ENCODE data around the gene GALNT14. TPM values are rescaled to one million over a fixed set of nuclear protein-coding genes. Genes with fewer than 3 reads are reported as not detected.

Gene GALNT14
- total and polyA plus RNA-seq, 2 of the 13 experiments (the other 11 are each of a cell fraction or from before 2014, with no cell fraction given): not detected

DNA sequence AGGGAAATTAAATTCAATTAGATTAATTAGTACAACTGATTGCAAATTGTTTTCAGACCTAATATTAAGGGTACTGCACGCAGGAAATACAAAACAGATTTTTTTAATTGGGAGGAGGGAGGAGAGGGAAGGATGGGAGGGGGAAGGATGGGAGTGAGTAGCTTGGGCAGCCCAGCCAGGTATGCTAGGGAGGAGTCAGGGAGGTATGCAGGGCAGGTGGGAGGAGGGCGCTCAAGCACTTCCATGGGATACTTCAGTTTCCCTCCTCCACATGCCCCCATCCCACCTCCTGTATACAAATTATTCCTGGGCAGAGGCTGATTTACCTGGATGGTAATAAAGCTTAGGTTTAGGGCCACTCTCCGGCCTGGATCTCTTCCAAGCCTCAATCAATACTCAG, 254.4 kb downstream of the GALNT14 start:
- in situ Hi-C loops (cut with HindIII; ENCODE audit: extremely low pct_ligation_motif_present, low pct_unique_long_range_greater_than_20kb) (no loop called here), intact Hi-C loops (cut with micrococcal nuclease; ENCODE audit: unreplicated experiment) (no loop called here)
- ChIA-PET POLR2A (no interaction called here), CTCF (ENCODE audit: low intra/inter-chr PET ratio, low total read pairs) (no interaction called here)
- WGBS (ENCODE audit: low lambda C conversion rate): 12% methylated on average over 3 of the region's 3 CpGs
- no peak overlapping the region for H3K9ac ChIP-seq (ENCODE audit: insufficient read depth, low read depth, low read length)
- no peaks in the 10 kb centered on the region for H3K36me3 ChIP-seq (replicated peaks in 1 of 2; ENCODE audit: control insufficient read depth in 1 of 2, insufficient read depth in 2 of 2, low read length in 2 of 2)
- no peaks in the 10 kb centered on the region for H3K4me1 ChIP-seq (ENCODE audit: insufficient read depth, low read length)
- no peaks in the 10 kb centered on the region; a peak in 1 of 5 replicates for H3K27me3 ChIP-seq (ENCODE audit: control insufficient read depth in 1 of 2, insufficient read depth in 2 of 2, low read length in 2 of 2)
- no peak for TF ChIP-seq ZNF30 (CRISPR knock-in tag; IDR thresholded peaks at IDR 0.05)
- TF ChIP-seq, protein P1, sequence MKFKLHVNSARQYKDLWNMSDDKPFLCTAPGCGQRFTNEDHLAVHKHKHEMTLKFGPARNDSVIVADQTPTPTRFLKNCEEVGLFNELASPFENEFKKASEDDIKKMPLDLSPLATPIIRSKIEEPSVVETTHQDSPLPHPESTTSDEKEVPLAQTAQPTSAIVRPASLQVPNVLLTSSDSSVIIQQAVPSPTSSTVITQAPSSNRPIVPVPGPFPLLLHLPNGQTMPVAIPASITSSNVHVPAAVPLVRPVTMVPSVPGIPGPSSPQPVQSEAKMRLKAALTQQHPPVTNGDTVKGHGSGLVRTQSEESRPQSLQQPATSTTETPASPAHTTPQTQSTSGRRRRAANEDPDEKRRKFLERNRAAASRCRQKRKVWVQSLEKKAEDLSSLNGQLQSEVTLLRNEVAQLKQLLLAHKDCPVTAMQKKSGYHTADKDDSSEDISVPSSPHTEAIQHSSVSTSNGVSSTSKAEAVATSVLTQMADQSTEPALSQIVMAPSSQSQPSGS (CRISPR knock-in tag; IDR thresholded peaks at IDR 0.05): no peak
- no peak for TF ChIP-seq ZNF816 (CRISPR knock-in tag; IDR thresholded peaks at IDR 0.05; ENCODE audit: borderline replicate concordance)
- TF ChIP-seq CREB1 (IDR thresholded peaks at IDR 0.05): no peak
- no peak for TF ChIP-seq CREB1 (CRISPR knock-in tag; IDR thresholded peaks at IDR 0.05)
- no peak for TF ChIP-seq NFYB (CRISPR knock-in tag; IDR thresholded peaks at IDR 0.05)
- no peak for TF ChIP-seq ZFP62 (CRISPR knock-in tag; IDR thresholded peaks at IDR 0.05)
- no peak for TF ChIP-seq ZNF326 (CRISPR knock-in tag; IDR thresholded peaks at IDR 0.05; ENCODE audit: borderline replicate concordance)
- TF ChIP-seq KMT2A (CRISPR knock-in tag; IDR thresholded peaks at IDR 0.05): no peak
- no peak for TF ChIP-seq KLF12 (CRISPR knock-in tag; IDR thresholded peaks at IDR 0.05; ENCODE audit: borderline replicate concordance)
- no peak for TF ChIP-seq BORCS8-MEF2B (CRISPR knock-in tag; IDR thresholded peaks at IDR 0.05)
- no peak for TF ChIP-seq ZNF569 (CRISPR knock-in tag; IDR thresholded peaks at IDR 0.05; ENCODE audit: borderline replicate concordance)
- TF ChIP-seq, protein P2, sequence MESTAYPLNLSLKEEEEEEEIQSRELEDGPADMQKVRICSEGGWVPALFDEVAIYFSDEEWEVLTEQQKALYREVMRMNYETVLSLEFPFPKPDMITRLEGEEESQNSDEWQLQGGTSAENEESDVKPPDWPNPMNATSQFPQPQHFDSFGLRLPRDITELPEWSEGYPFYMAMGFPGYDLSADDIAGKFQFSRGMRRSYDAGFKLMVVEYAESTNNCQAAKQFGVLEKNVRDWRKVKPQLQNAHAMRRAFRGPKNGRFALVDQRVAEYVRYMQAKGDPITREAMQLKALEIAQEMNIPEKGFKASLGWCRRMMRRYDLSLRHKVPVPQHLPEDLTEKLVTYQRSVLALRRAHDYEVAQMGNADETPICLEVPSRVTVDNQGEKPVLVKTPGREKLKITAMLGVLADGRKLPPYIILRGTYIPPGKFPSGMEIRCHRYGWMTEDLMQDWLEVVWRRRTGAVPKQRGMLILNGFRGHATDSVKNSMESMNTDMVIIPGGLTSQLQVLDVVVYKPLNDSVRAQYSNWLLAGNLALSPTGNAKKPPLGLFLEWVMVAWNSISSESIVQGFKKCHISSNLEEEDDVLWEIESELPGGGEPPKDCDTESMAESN (CRISPR knock-in tag; conservative IDR thresholded peaks at IDR 0.05): no peak
- FAIRE-seq: no peak
- H3K4me2 ChIP-seq (ENCODE audit: low read depth, low read length): no peak overlapping the region
- no peaks in the 10 kb centered on the region for H3K9me3 ChIP-seq (ENCODE audit: low read length)
- H3K27ac ChIP-seq (ENCODE audit: extremely low read length, insufficient read depth, low read length): no peak overlapping the region
- no peaks in the 10 kb centered on the region for H4K20me1 ChIP-seq (ENCODE audit: insufficient read depth, low read length)
- ATAC-seq: no peak
- no peak for DNase-seq (ENCODE audit: low spot score)
- no peak overlapping the region for H3K4me3 ChIP-seq (replicated peaks in 1 of 3; ENCODE audit: insufficient read depth in 1 of 3, low read depth in 2 of 3, low read length in 3 of 3)
- no peak overlapping the region for H2AFZ ChIP-seq (ENCODE audit: low read length)
- BruUV-seq (replicated peaks): no TSS peak
- no peaks in the 10 kb centered on the region for H3K79me2 ChIP-seq (ENCODE audit: insufficient read depth, low read length)
